ENCODE data around the gene CADPS. TPM values are rescaled to one million over a fixed set of nuclear protein-coding genes. Genes with fewer than 3 reads are reported as not detected.

The CADPS gene
- total and polyA plus RNA-seq, 9 of the 15 experiments (the other 6 are each of a cell fraction or from before 2014, with no cell fraction given) = not detected

- no peaks in the 10 kb centered on the region for H4K20me1 ChIP-seq (replicated peaks; ENCODE audit: control insufficient read depth, insufficient read depth, low read length)
- FAIRE-seq = no peak
- H3K9me1 ChIP-seq (ENCODE audit: control insufficient read depth, insufficient read depth, low read length) = no peaks in the 10 kb centered on the region
- ChIA-PET POLR2A (no interaction called here), CTCF (ENCODE audit: low intra/inter-chr PET ratio) (no interaction called here)
- no peak for ATAC-seq
- intact Hi-C loops (cut with micrococcal nuclease) (no loop called here), in situ Hi-C loops (cut with MboI) (loop anchor here (10.0 kb wide), 1 partner anchor 357 kb away; no protein-coding TSS in a partner anchor)
- WGBS (ENCODE audit: insufficient coverage, low coverage, missing lambda C conversion rate) = 0% methylated on average over 2 of the region's 2 CpGs
- BruUV-seq (replicated peaks) = no TSS peak
- no peaks in the 10 kb centered on the region for H3K9me3 ChIP-seq (replicated peaks; ENCODE audit: control insufficient read depth, insufficient read depth, low read depth, low read length)
- no peaks in the 10 kb centered on the region for H3K27me3 ChIP-seq (ENCODE audit: control insufficient read depth in 2 of 2, insufficient read depth in 2 of 2, low read length in 2 of 2)
- no peak overlapping the region for H3K4me2 ChIP-seq (ENCODE audit: insufficient read depth, low read length)
- no peak overlapping the region for H3K9ac ChIP-seq (ENCODE audit: insufficient read depth in 1 of 2, low read depth in 2 of 2, low read length in 2 of 2)
- no peak overlapping the region for H3K27ac ChIP-seq (ENCODE audit: extremely low read depth, low read depth, low read length)
- H2AFZ ChIP-seq (ENCODE audit: low read depth, low read length) = no peak overlapping the region
- no peak for DNase-seq (ENCODE audit: extremely low read depth in 1 of 4, low spot score in 3 of 4)
- no peak for TF ChIP-seq ZNF584 (CRISPR knock-in tag; IDR thresholded peaks at IDR 0.05; ENCODE audit: low read depth)
- TF ChIP-seq ETS2 (tag; IDR thresholded peaks at IDR 0.05; ENCODE audit: borderline replicate concordance, poor library complexity, severe bottlenecking) = no peak
- TF ChIP-seq MXD1 (CRISPR knock-in tag; IDR thresholded peaks at IDR 0.05; ENCODE audit: borderline replicate concordance, poor library complexity, severe bottlenecking) = no peak
- no peak for TF ChIP-seq ZNF583 (CRISPR knock-in tag; IDR thresholded peaks at IDR 0.05)
- no peak for TF ChIP-seq RBM39 (optimal IDR thresholded peaks at IDR 0.05; ENCODE audit: low read depth, low read length)
- H3K4me3 ChIP-seq = no peak overlapping the region
- no peaks in the 10 kb centered on the region for H3K79me2 ChIP-seq (ENCODE audit: control insufficient read depth, insufficient read depth, low read length)
- H3K4me1 ChIP-seq (replicated peaks in 1 of 2; ENCODE audit: control insufficient read depth in 2 of 2, insufficient read depth in 2 of 2, low read length in 2 of 2) = no peaks in the 10 kb centered on the region
- H3K36me3 ChIP-seq (ENCODE audit: control insufficient read depth, insufficient read depth, low read length) = no peaks in the 10 kb centered on the region
Observed at GRCh38 chr3:62562017-62562416, 313.2 kb downstream of the CADPS start.

Measured in K562 (cell line).